ENCODE results near the gene GRK7.

DNA sequence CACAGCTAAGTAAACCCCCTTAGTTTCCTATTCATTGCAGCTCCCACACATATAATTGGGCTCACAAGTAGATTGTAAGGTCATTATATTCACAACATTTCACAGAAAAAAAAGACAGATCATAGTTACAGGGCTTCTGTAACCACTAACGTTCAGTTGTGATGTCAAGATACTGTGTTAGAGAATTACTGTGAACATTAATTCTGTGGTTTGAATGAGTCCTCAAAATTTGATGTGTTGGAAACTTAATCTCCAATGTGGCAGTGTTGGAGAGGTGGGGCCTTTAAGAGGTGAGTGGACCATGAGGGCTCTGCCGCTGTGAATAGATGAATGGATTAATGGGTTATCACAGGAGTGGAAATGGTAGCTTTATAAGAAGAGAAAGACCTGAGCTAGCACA lies 21.3 kb downstream of the GRK7 start:
- TF ChIP-seq, protein P1, sequence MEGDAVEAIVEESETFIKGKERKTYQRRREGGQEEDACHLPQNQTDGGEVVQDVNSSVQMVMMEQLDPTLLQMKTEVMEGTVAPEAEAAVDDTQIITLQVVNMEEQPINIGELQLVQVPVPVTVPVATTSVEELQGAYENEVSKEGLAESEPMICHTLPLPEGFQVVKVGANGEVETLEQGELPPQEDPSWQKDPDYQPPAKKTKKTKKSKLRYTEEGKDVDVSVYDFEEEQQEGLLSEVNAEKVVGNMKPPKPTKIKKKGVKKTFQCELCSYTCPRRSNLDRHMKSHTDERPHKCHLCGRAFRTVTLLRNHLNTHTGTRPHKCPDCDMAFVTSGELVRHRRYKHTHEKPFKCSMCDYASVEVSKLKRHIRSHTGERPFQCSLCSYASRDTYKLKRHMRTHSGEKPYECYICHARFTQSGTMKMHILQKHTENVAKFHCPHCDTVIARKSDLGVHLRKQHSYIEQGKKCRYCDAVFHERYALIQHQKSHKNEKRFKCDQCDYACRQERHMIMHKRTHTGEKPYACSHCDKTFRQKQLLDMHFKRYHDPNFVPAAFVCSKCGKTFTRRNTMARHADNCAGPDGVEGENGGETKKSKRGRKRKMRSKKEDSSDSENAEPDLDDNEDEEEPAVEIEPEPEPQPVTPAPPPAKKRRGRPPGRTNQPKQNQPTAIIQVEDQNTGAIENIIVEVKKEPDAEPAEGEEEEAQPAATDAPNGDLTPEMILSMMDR (conservative IDR thresholded peaks at IDR 0.05; ENCODE audit: low read length), result no peak
- no peak for TF ChIP-seq EZH2phosphoT487 (IDR thresholded peaks at IDR 0.05; ENCODE audit: borderline replicate concordance)
